GM21576 (cell line): Measurements from ENCODE around the gene SLC35G1.

ENCODE experiments used
- ATAC-seq: cut with Tn5 transposase; IDR thresholded peaks from one replicate; pipeline ENCODE4 v1.9.1; 2021; ENCODE audit warnings: mild to moderate bottlenecking, moderate library complexity; ENCODE audit not compliant: unreplicated experiment

Gene SLC35G1

GRCh38 chr10:93876381-93876780 is 17.4 kb upstream of the SLC35G1 start:
- no peak for ATAC-seq

- no peak for ATAC-seq
Measured at GRCh38 chr10:93879273-93879672, 14.5 kb upstream of the SLC35G1 start.

GRCh38 chr10:93894516-93895378 is 969 bp downstream of the SLC35G1 start:
- no peak for ATAC-seq

- no peak for ATAC-seq
Measured at GRCh38 chr10:93897070-93897780, 3.4 kb downstream of the SLC35G1 start.

- ATAC-seq: no peak
Measured at GRCh38 chr10:93899109-93899508, 5.3 kb downstream of the SLC35G1 start.

- ATAC-seq: no peak
Measured at GRCh38 chr10:93903051-93903450, 9.3 kb downstream of the SLC35G1 start.

- no peak for ATAC-seq
Measured at GRCh38 chr10:93904901-93905300, 11.1 kb downstream of the SLC35G1 start.

GRCh38 chr10:93907059-93907458 is 13.3 kb downstream of the SLC35G1 start:
- no peak for ATAC-seq

GRCh38 chr10:93911866-93912265 is 18.1 kb downstream of the SLC35G1 start:
- no peak for ATAC-seq

GRCh38 chr10:93912444-93912843 is 18.7 kb downstream of the SLC35G1 start:
- no peak for ATAC-seq

- ATAC-seq: no peak
Measured at GRCh38 chr10:93913706-93914105, 19.9 kb downstream of the SLC35G1 start.

- ATAC-seq: no peak
Measured at GRCh38 chr10:93915598-93915997, 21.8 kb downstream of the SLC35G1 start.

GRCh38 chr10:93916257-93917063 is 22.7 kb downstream of the SLC35G1 start:
- no peak for ATAC-seq

- no peak for ATAC-seq
Measured at GRCh38 chr10:93917064-93917391, 23.2 kb downstream of the SLC35G1 start.

- no peak for ATAC-seq
Measured at GRCh38 chr10:93917821-93918220, 24.0 kb downstream of the SLC35G1 start.

- no peak for ATAC-seq
Measured at GRCh38 chr10:93921338-93921737, 27.6 kb downstream of the SLC35G1 start.

GRCh38 chr10:93926613-93927012 is 32.8 kb downstream of the SLC35G1 start:
- no peak for ATAC-seq

- ATAC-seq: no peak
Measured at GRCh38 chr10:93938140-93938539, 44.4 kb downstream of the SLC35G1 start.

GRCh38 chr10:93940881-93941280 is 47.1 kb downstream of the SLC35G1 start:
- no peak for ATAC-seq

GRCh38 chr10:93941606-93942005 is 47.8 kb downstream of the SLC35G1 start:
- no peak for ATAC-seq

GRCh38 chr10:93945819-93946218 is 52.0 kb downstream of the SLC35G1 start:
- no peak for ATAC-seq
